Measurements from ENCODE around the gene PCBP4. TPM values are rescaled to one million over a fixed set of nuclear protein-coding genes. Genes with fewer than 3 reads are reported as not detected.

PCBP4 gene
- total and polyA plus RNA-seq, 7 donors: 15.6 to 292 (median 256) TPM

GRCh38 chr3:51958603-51959521 lies 8.4 kb downstream of the PCBP4 start:
- intact Hi-C loops (cut with DNase I): no loop called here
- Histone ChIP-seq H3K4me3 (no peak overlapping the region), H3K27me3 (no peaks in the 10 kb centered on the region), H3K36me3 (peaks cover 0 to 35% (median 9%) of the 10 kb centered on the region in 4 donors), H3K27ac (no peak overlapping the region), H3K9me3 (no peaks in the 10 kb centered on the region), H3K4me1 (peaks cover 0 to 30% (median 15%) of the 10 kb centered on the region in 4 donors)
- no peak for TF ChIP-seq POLR2A (IDR thresholded peaks at IDR 0.05)
- TF ChIP-seq CTCF (IDR thresholded peaks at IDR 0.05): no peak
- TF ChIP-seq POLR2AphosphoS5 (IDR thresholded peaks at IDR 0.05): no peak
- no peak for TF ChIP-seq EP300 (IDR thresholded peaks at IDR 0.05)
- no peak for DNase-seq
- WGBS, 2 donors: 94 to 95% methylated on average over 20 of the region's 20 CpGs

- no peak for TF ChIP-seq EP300 (IDR thresholded peaks at IDR 0.05)
- TF ChIP-seq CTCF (IDR thresholded peaks at IDR 0.05): no peak
- TF ChIP-seq POLR2A (IDR thresholded peaks at IDR 0.05): no peak
- Histone ChIP-seq H3K4me1 (peaks cover 0 to 20% (median 15%) of the 10 kb centered on the region in 4 donors), H3K9me3 (no peaks in the 10 kb centered on the region), H3K27ac (peak overlapping the region in 1 of 4 donors; percentile 80), H3K36me3 (peaks cover 0 to 35% (median 9%) of the 10 kb centered on the region in 4 donors), H3K27me3 (no peaks in the 10 kb centered on the region), H3K4me3 (no peak overlapping the region)
- 96% methylated on average over 15 of the region's 15 CpGs for WGBS, 2 donors
- DNase-seq: no peak
- intact Hi-C loops (cut with DNase I): no loop called here
These were observed 9.6 kb downstream of the PCBP4 start for GRCh38 chr3:51957520-51958205.

- H3K9me3 ChIP-seq: no peaks in the 10 kb centered on the region
- TF ChIP-seq CTCF (IDR thresholded peaks at IDR 0.05): peak in 3 of 4 experiments; percentile 26 to 51 (median 40)
- TF ChIP-seq POLR2AphosphoS5 (IDR thresholded peaks at IDR 0.05): peak in 1 of 4 donors; percentile 30
- no peak for TF ChIP-seq EP300 (IDR thresholded peaks at IDR 0.05)
- no peak for TF ChIP-seq POLR2A (IDR thresholded peaks at IDR 0.05)
- 4 to 11% methylated on average over 97 of the region's 97 CpGs for WGBS, 2 donors
- H3K36me3 ChIP-seq: peaks cover 0 to 35% (median 9%) of the 10 kb centered on the region in 4 donors
- H3K4me1 ChIP-seq: peaks cover 0 to 17% (median 15%) of the 10 kb centered on the region in 4 donors
- peak overlapping the region; percentile 11 to 53 (median 46) for H3K4me3 ChIP-seq
- H3K27ac ChIP-seq: peak overlapping the region; percentile 76 to 81 (median 80)
- intact Hi-C loops (cut with DNase I): no loop called here
- no peaks in the 10 kb centered on the region for H3K27me3 ChIP-seq
- DNase-seq: no peak
These were observed 11.1 kb downstream of the PCBP4 start for GRCh38 chr3:51955893-51956770.

- peak within 1 kb of the TSS; percentile 11 to 53 (median 46) for H3K4me3 ChIP-seq
- H3K4me1 ChIP-seq: peaks cover 0 to 17% (median 15%) of the 10 kb centered on the region in 4 donors
- WGBS, 2 donors: 33 to 55% methylated on average over 33 of the region's 33 CpGs
- peaks cover 0 to 29% (median 6%) of the 10 kb centered on the region in 4 donors for H3K36me3 ChIP-seq
- intact Hi-C loops (cut with DNase I): no loop called here
- TF ChIP-seq POLR2AphosphoS5 (IDR thresholded peaks at IDR 0.05): no peak
- no peak for TF ChIP-seq POLR2A (IDR thresholded peaks at IDR 0.05)
- no peaks in the 10 kb centered on the region for H3K27me3 ChIP-seq
- H3K27ac ChIP-seq: peak within 1 kb of the TSS; percentile 76 to 81 (median 80)
- H3K9me3 ChIP-seq: no peaks in the 10 kb centered on the region
- DNase-seq: no peak
These were observed 11.9 kb downstream of the PCBP4 start, which contains the start of gene GPR62 for GRCh38 chr3:51955175-51955892. Gene GPR62 (plus strand): TSS chr3:51955381. CDS start chr3:51955653, 272 bp downstream.
